SU-DHL-6 (cell line): ENCODE results near the gene INSM2.

ENCODE experiments used
- EZH2phosphoT487 ChIP-seq: fragments of 200-600 bp; sonication (generic), shearing (Covaris generic); conservative IDR thresholded peaks from 2 replicates; pipeline ENCODE4 v1.6.1; 2018; ENCODE audit warnings: mild to moderate bottlenecking, antibody characterized with exemption, low read length, moderate library complexity, mixed read lengths
- TF ChIP-seq, protein P1 (sequence below): fragments of 200-600 bp; sonication (generic); IDR thresholded peaks from one replicate; pipeline ENCODE4 v1.5.1; 2017; ENCODE audit warnings: antibody characterized with exemption, mild to moderate bottlenecking, low read length, moderate library complexity; ENCODE audit not compliant: insufficient read depth, poor library complexity, severe bottlenecking

DNA sequence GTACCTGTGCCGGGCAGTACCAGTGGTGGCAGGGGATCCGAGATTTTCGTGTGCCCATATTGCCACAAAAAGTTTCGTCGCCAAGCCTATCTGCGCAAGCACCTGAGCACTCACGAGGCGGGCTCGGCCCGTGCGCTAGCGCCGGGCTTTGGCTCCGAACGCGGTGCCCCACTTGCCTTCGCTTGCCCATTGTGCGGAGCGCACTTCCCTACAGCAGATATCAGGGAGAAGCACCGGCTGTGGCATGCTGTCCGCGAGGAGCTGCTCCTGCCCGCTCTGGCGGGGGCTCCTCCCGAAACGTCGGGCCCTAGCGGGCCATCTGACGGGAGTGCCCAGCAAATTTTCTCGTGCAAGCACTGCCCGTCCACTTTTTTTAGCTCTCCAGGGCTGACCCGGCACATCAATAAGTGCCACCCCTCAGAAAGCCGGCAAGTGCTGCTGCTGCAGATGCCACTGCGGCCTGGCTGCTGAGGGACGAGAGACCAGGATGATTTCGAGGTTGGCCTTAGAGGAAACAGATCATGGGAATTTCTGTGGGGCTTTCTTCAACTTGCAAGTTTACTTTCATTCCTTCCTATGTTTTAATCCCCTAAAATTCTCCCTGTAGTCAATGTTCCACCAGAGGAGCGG lies 1.6 kb downstream of the INSM2 start:
- TF ChIP-seq, protein P1, sequence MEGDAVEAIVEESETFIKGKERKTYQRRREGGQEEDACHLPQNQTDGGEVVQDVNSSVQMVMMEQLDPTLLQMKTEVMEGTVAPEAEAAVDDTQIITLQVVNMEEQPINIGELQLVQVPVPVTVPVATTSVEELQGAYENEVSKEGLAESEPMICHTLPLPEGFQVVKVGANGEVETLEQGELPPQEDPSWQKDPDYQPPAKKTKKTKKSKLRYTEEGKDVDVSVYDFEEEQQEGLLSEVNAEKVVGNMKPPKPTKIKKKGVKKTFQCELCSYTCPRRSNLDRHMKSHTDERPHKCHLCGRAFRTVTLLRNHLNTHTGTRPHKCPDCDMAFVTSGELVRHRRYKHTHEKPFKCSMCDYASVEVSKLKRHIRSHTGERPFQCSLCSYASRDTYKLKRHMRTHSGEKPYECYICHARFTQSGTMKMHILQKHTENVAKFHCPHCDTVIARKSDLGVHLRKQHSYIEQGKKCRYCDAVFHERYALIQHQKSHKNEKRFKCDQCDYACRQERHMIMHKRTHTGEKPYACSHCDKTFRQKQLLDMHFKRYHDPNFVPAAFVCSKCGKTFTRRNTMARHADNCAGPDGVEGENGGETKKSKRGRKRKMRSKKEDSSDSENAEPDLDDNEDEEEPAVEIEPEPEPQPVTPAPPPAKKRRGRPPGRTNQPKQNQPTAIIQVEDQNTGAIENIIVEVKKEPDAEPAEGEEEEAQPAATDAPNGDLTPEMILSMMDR: no peak
- no peak for TF ChIP-seq EZH2phosphoT487
